ENCODE measurements around the gene CABLES1. TPM values are rescaled to one million over a fixed set of nuclear protein-coding genes. Genes with fewer than 3 reads are reported as not detected.
A peak's percentile ranks its signal among the peaks of the same experiment; 100 is the strongest.

CABLES1 gene
- total and polyA plus RNA-seq, 3 donors from 2014 or later, result 6.2 to 15.8 (median 12.0) TPM

GRCh38 chr18:23193742-23194141, 58.5 kb downstream of the CABLES1 start:
- Histone ChIP-seq H3K4me1 (peaks cover 15% of the 10 kb centered on the region), H3K36me3 (ENCODE audit: low read depth, missing control alignments) (no peaks in the 10 kb centered on the region), H3K27ac (no peak overlapping the region), H3K9me3 (no peaks in the 10 kb centered on the region), H3K27me3 (no peaks in the 10 kb centered on the region), H3K4me3 (no peak overlapping the region)
- intact Hi-C loops (cut with DNase I; ENCODE audit: low total_unique reads), result no loop called here
- WGBS, 2 donors, result 61 to 81% methylated on average over 2 of the region's 2 CpGs
- DNase-seq, result no peak
- TF ChIP-seq CTCF (IDR thresholded peaks at IDR 0.05) (no peak), POLR2A (IDR thresholded peaks at IDR 0.05) (no peak)

DNA sequence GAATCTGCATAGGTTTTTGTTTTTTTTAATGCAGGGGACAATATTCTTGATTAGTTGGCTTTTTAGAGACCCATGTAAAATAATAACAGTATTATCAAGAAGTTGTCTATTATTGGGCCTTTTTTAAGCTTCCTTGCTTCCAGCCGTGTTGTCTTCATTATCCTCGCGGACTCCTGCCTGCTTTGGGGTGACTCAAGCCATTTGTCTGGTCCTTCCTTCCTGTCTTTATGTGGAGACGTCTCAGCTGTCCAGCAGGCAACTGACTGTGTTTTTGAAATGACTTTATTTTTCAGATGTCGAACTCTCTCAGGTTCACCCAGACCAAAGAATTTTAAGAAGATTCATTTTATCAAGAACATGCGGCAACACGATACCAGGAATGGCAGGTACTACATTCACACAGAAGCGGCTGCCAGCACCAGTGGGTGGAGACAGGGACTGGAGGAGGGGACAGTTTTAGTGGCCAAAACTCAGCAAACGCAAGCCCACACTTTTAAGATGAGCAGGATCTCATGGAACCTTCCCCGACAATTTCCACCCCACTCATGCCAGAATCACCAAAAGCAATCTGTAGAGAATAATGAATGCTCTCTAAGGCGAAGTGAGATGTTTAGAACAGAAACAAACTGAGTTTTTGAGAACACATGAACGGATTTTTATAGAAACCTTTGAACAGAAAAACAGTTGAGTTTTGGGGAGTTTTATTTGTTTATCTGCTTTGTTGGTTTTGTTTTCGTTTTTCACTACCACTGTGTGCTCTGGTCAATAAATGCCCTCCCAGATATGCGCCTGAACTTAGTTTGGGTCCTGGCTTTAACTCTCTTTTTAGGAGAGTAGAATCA, 59.1 kb downstream of the CABLES1 start:
- peak overlapping the region; percentile 29 to 65 for H3K27ac ChIP-seq
- H3K36me3 ChIP-seq (ENCODE audit: low read depth, missing control alignments), result no peaks in the 10 kb centered on the region
- H3K9me3 ChIP-seq, result no peaks in the 10 kb centered on the region
- H3K4me3 ChIP-seq, result no peak overlapping the region
- H3K27me3 ChIP-seq, result no peaks in the 10 kb centered on the region
- peaks cover 15% of the 10 kb centered on the region for H3K4me1 ChIP-seq
- WGBS, 2 donors, result 57 to 64% methylated on average over 14 of the region's 14 CpGs
- intact Hi-C loops (cut with DNase I; ENCODE audit: low total_unique reads), result no loop called here
- TF ChIP-seq CTCF (IDR thresholded peaks at IDR 0.05) (no peak), POLR2A (IDR thresholded peaks at IDR 0.05) (no peak)
- DNase-seq, result no peak

DNA sequence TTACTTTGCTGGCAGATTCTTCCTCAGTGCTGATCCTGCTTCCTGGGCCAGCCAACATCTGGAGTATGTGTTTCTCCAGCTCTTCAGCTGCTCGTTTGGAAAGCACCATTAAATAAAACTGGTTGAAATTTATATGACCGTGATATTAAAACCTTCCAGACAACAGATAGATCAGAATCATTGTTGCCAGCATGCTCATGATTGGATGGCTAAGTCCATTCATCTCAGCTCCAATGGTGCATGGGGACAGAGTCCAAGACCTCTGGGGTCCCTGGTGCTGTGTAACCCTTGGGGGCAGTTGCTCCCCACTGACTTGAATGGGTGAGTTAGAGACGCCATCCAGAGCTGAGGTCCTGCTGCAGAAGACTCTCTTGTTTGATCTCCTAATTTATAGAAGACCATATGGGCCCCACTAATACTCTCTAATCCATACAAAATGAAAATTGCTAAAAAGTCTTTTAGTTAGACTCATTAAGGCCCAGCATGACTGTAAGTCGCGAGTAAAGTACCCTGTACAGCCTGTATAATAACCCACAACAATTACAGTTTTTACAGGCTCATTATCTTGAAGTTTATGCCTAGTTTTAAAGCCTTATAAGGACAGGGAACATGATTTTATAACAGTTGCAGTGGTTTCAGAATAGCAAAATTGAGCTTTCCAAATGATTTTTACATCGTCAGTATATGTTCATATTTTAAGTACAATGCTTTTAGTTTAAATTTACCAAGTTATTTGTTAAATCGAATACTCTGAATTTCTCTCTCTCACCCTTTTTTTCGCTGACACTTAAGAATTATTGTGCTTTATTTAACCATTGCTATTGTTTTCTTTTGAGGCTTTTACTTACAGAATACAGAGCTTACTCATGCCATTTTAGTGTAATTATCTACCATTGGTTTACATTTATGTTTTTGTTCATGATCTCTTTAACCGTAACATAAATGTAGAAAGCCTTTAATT, 60.0 kb downstream of the CABLES1 start:
- TF ChIP-seq CTCF (IDR thresholded peaks at IDR 0.05), result no peak
- TF ChIP-seq POLR2A (IDR thresholded peaks at IDR 0.05), result no peak
- peaks cover 15% of the 10 kb centered on the region for H3K4me1 ChIP-seq
- intact Hi-C loops (cut with DNase I; ENCODE audit: low total_unique reads), result no loop called here
- 82 to 86% methylated on average over 9 of the region's 9 CpGs for WGBS, 2 donors
- H3K4me3 ChIP-seq, result no peak overlapping the region
- H3K27me3 ChIP-seq, result no peaks in the 10 kb centered on the region
- no peak for DNase-seq
- H3K9me3 ChIP-seq, result no peaks in the 10 kb centered on the region
- H3K36me3 ChIP-seq (ENCODE audit: low read depth, missing control alignments), result no peaks in the 10 kb centered on the region
- peak overlapping the region; percentile 29 to 65 for H3K27ac ChIP-seq

DNA sequence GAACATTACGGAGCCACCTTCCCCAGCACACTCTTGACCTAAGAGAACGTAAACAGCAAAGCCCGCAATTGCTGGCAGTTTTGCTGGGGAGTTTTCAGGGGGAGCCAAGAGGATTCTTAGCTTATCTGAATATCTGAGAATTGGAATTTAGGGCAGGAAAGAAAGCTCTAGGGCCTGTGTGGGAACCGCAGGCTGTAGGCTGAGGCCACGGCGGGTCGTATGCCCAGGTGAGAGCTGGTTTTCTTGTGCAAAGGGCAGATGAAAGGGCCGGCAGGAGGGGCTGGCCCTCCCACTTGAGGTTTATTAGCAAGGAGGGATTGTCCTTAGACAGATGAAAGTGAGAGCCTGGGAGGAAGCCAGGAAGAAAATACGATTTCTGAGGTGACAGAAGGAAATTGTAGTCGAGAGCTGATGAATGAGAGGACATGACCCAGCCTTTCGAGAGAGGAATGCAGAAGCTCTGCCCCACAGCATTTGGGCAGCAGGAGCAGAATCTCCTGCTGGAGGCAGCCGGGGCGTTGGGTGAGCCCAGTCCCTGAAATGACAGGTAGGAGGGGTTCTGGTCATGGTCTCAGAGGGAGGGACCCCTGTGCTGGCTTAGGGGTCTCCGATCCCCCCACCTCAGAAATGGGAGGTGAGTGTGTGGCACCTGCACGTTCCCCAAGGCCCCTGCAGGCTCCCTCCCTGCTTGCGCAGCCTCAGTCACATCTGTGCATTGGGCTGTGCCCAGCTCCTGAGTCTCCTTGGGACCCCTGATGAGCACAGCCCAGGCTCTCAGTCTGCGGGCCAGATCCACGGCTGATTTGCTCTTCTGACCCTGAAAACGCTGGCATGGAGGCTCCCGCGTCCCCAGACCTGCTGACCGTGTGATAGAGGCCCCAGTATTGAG, 61.1 kb downstream of the CABLES1 start:
- intact Hi-C loops (cut with DNase I; ENCODE audit: low total_unique reads), result no loop called here
- H3K27ac ChIP-seq, result no peak overlapping the region
- no peak for DNase-seq

More for the DNA sequence above, 61.1 kb downstream of the CABLES1 start:
- no peaks in the 10 kb centered on the region for H3K36me3 ChIP-seq (ENCODE audit: low read depth, missing control alignments)
- TF ChIP-seq POLR2A (IDR thresholded peaks at IDR 0.05) (no peak), CTCF (IDR thresholded peaks at IDR 0.05) (no peak)
- no peaks in the 10 kb centered on the region for H3K9me3 ChIP-seq
- 68 to 70% methylated on average over 22 of the region's 22 CpGs for WGBS, 2 donors
- peaks cover 15% of the 10 kb centered on the region for H3K4me1 ChIP-seq
- H3K4me3 ChIP-seq, result no peak overlapping the region
- no peaks in the 10 kb centered on the region for H3K27me3 ChIP-seq

Data from testis (tissue), 3 donors.